CD14-positive monocyte (primary cell): ENCODE results near the gene FAM177A1. TPM values are rescaled to one million over a fixed set of nuclear protein-coding genes. Genes with fewer than 3 reads are reported as not detected.
A peak's percentile ranks its signal among the peaks of the same experiment; 100 is the strongest.

Source experiments
- DNase-seq, 3 donors: peaks; one replicate each; pipeline ENCODE4 v3.0.0-alpha.2; 2011 to 2022
- H2AFZ ChIP-seq: 2 replicates; pipeline ENCODE4 v1.6.0; 2012; ENCODE audit warnings: mild to moderate bottlenecking, low read depth, low read length, inconsistent platforms; ENCODE audit not compliant: insufficient read depth, poor library complexity, severe bottlenecking
- H3K27ac ChIP-seq, 2 donors: 1 replicate in 1 of 2; 2 replicates in 1 of 2; pipeline ENCODE4 v1.5.1; 2012 to 2013; ENCODE audit warnings: low read length in 2 of 2, control low read depth in 1 of 2, inconsistent platforms in 1 of 2, low read depth in 1 of 2, mild to moderate bottlenecking in 1 of 2
- H3K27me3 ChIP-seq, 2 donors: one replicate each; pipeline versions ENCODE4 v1.6.0 to v1.6.1; 2011 to 2013; ENCODE audit warnings: low read length in 2 of 2; ENCODE audit not compliant: control insufficient read depth in 2 of 2, insufficient read depth in 2 of 2
- H3K36me3 ChIP-seq, 2 donors: replicated peaks in 1 of 2; 1 replicate in 1 of 2; 2 replicates in 1 of 2; pipeline versions ENCODE4 v1.5.1 to v1.6.1; 2012 to 2013; ENCODE audit warnings: low read length in 2 of 2, control low read depth in 1 of 2, inconsistent platforms in 1 of 2, mild to moderate bottlenecking in 1 of 2; ENCODE audit not compliant: insufficient read depth in 2 of 2, control insufficient read depth in 1 of 2
- H3K4me1 ChIP-seq, 2 donors: 1 replicate in 1 of 2; 2 replicates in 1 of 2; pipeline versions ENCODE4 v1.5.1 to v1.6.1; 2012 to 2013; ENCODE audit warnings: low read length in 2 of 2, control low read depth in 1 of 2, inconsistent platforms in 1 of 2, mild to moderate bottlenecking in 1 of 2, moderate library complexity in 1 of 2; ENCODE audit not compliant: insufficient read depth in 2 of 2, control insufficient read depth in 1 of 2
- H3K4me2 ChIP-seq: replicated peaks from 2 replicates; pipeline ENCODE3; 2012; ENCODE audit warnings: low read length, moderate library complexity, mild to moderate bottlenecking; ENCODE audit not compliant: poor library complexity, severe bottlenecking; ENCODE audit errors: extremely low read depth
- H3K4me3 ChIP-seq, 3 experiments: fragments of 200-600 bp in 1 of 3; sonication (generic) in 1 of 3; replicated peaks in 1 of 3; 1 replicate in 2 of 3; 2 replicates in 1 of 3; pipeline ENCODE4 v1.5.1; 2011 to 2013; ENCODE audit warnings: low read length in 3 of 3, mild to moderate bottlenecking in 3 of 3, control low read depth in 2 of 3, low read depth in 2 of 3, inconsistent platforms in 1 of 3, moderate library complexity in 1 of 3
- H3K79me2 ChIP-seq: 2 replicates; pipeline ENCODE4 v1.6.0; 2012; ENCODE audit warnings: mild to moderate bottlenecking, control low read depth, inconsistent platforms, low read length, moderate library complexity; ENCODE audit not compliant: insufficient read depth
- H3K9ac ChIP-seq: 2 replicates; pipeline ENCODE4 v1.6.0; 2017; ENCODE audit warnings: low read length, mild to moderate bottlenecking; ENCODE audit not compliant: insufficient read depth, poor library complexity, severe bottlenecking
- H3K9me3 ChIP-seq, 2 donors: replicated peaks in 1 of 2; 1 replicate in 1 of 2; 2 replicates in 1 of 2; pipeline versions ENCODE4 v1.5.1 to v1.6.1; 2012 to 2013; ENCODE audit warnings: low read length in 2 of 2, control low read depth in 1 of 2; ENCODE audit not compliant: control insufficient read depth in 1 of 2, insufficient read depth in 1 of 2
- H4K20me1 ChIP-seq: 2 replicates; pipeline ENCODE4 v1.6.0; 2012; ENCODE audit warnings: mild to moderate bottlenecking, low read length, control low read depth, moderate library complexity; ENCODE audit not compliant: insufficient read depth
- H3K27ac Mint-ChIP-seq, 7 donors: one replicate each; pipeline ENCODE4 v1.8.0; 2020; ENCODE audit warnings: mild to moderate bottlenecking in 7 of 7, mixed read lengths in 7 of 7, moderate library complexity in 6 of 7, inconsistent platforms in 2 of 7
- H3K27me3 Mint-ChIP-seq, 3 donors: one replicate each; pipeline ENCODE4 v1.8.0; 2021 to 2022; ENCODE audit warnings: low read depth in 3 of 3, mild to moderate bottlenecking in 3 of 3, mixed read lengths in 3 of 3, moderate library complexity in 3 of 3, inconsistent platforms in 1 of 3
- H3K36me3 Mint-ChIP-seq, 2 donors: one replicate each; pipeline ENCODE4 v1.8.0; 2020; ENCODE audit warnings: mixed read lengths in 2 of 2, inconsistent platforms in 1 of 2, mild to moderate bottlenecking in 1 of 2
- H3K4me1 Mint-ChIP-seq: one replicate; pipeline ENCODE4 v1.8.0; 2020; ENCODE audit warnings: mild to moderate bottlenecking, mixed read lengths
- H3K4me3 Mint-ChIP-seq, 2 donors: one replicate each; pipeline ENCODE4 v1.8.0; 2020; ENCODE audit warnings: mild to moderate bottlenecking in 2 of 2, mixed read lengths in 2 of 2, moderate library complexity in 1 of 2
- H3K9me3 Mint-ChIP-seq, 7 donors: one replicate each; pipeline ENCODE4 v1.8.0; 2020 to 2022; ENCODE audit warnings: mixed read lengths in 7 of 7, mild to moderate bottlenecking in 6 of 7, moderate library complexity in 6 of 7, inconsistent platforms in 2 of 7
- CTCF ChIP-seq: fragments of 200-600 bp; IDR thresholded peaks from one replicate; pipeline ENCODE4 v1.8.0; 2022; ENCODE audit warnings: antibody characterized with exemption, mild to moderate bottlenecking
- WGBS: methylation state at CpG from one replicate; pipeline ENCODE4 v1.1.5; 2013; ENCODE audit warnings: missing lambda C conversion rate; ENCODE audit not compliant: insufficient coverage; 5-methylcytosine and 5-hydroxymethylcytosine counted together
- intact Hi-C, 2 donors: fragments of 100-400 bp; cut with micrococcal nuclease; formaldehyde crosslinking; loops; one replicate each; pipeline versions ENCODE4 v1.15.0 to v1.15.1; 2023
- polyA plus RNA-seq, 3 donors: library from polyadenylated mRNA; depleted of rRNA in 1 of 3; unstranded in 2 of 3; stranded (reverse) in 1 of 3; fragments of 300-500 nt in 2 of 3; fragments of >200 nt in 1 of 3; fragmentation: Illumina TruSeq in 2 of 3; gene quantifications; 1 replicate in 2 of 3; 2 replicates in 1 of 3; pipeline ENCODE4 v1.2.3, GENCODE V29; 2012 to 2021

The FAM177A1 gene
- polyA plus RNA-seq, 3 donors, result 12.5 to 48.1 (median 29.4) TPM

GRCh38 chr14:35121026-35121886 lies 75.2 kb downstream of the FAM177A1 start:
- peak overlapping the region; percentile 93 for H3K9ac ChIP-seq
- peak overlapping the region; percentile 98 for H2AFZ ChIP-seq
- peaks cover 23 to 26% of the 10 kb centered on the region in 2 donors for H3K4me1 ChIP-seq
- Mint-ChIP-seq H3K27ac (peak overlapping the region; percentile 98 to 100 (median 100)), H3K4me1 (peaks cover 59% of the 10 kb centered on the region), H3K36me3 (peaks cover 17 to 36% of the 10 kb centered on the region in 2 donors), H3K27me3 (peaks cover 0 to 2% (median 2%) of the 10 kb centered on the region in 3 donors), H3K4me3 (peak overlapping the region; percentile 94 to 99), H3K9me3 (peaks cover 0 to 3% (median 0%) of the 10 kb centered on the region in 7 donors)
- H4K20me1 ChIP-seq, result peaks cover 16% of the 10 kb centered on the region
- no peaks in the 10 kb centered on the region for H3K9me3 ChIP-seq
- TF ChIP-seq CTCF, result no peak
- intact Hi-C loops, result loop anchor here (2.0 to 10.0 kb wide), 10 partner anchors 74 to 694 kb away; partner anchors contain the start of genes FAM177A1 (in 2 of the 2), PSMA6 (in 2 of the 2), NFKBIA (in 1 of the 2) and SPTSSA (in 1 of the 2)
- 20% methylated on average over 22 of the region's 34 CpGs for WGBS
- H3K79me2 ChIP-seq, result peaks cover 89% of the 10 kb centered on the region
- DNase-seq, result peak in 1 of 3 donors; percentile 2
- H3K27ac ChIP-seq, result peak overlapping the region; percentile 86 to 99
- peaks cover 0 to 3% of the 10 kb centered on the region in 2 donors for H3K36me3 ChIP-seq
- no peaks in the 10 kb centered on the region for H3K27me3 ChIP-seq
- peak overlapping the region; percentile 75 to 97 (median 96) for H3K4me3 ChIP-seq
- H3K4me2 ChIP-seq, result peak overlapping the region; percentile 78

DNA sequence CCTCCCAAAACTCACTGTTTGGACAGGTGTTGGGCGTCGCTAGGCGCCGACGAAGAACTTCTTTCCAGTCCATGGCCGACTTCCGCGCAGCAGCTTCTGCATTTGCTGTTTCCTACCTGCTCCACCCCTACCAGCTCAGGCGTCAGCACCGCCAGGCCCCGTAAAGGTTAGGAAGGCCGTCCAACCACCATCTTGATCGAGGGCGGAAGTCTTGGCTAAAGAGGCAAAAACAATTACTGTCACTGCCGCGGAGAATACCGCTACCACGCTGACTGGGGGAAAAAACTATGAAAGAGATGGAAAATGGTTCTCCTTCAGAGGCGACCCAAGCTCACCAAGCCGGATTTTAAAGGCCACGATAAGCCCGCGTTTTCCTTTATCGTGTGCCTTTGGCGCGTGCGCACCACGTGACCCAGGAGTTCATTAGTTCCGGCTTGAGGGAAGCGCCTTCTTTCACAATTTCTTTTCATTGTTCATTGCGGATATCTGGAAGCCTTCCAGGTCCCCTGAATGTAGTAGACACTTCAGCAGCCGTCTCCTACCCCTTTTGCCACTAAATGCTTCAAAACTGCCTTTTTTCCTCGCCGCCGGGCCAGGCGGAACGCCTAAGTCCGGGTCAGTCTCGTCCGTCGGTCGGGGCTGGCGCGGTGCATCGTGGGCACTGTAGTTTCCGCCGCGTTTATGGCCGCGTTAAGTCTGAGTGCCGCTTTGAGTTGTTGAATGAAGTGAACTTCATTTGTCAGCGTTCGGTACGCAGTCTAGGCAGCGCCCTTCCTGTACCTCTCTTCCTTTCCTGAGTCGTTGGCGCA lies 76.0 kb downstream of the FAM177A1 start, which contains the start of the genes PPP2R3C and PRORP:
PPP2R3C (minus strand) TSS at position 104 of the 809 bp plus-strand sequence; CDS start at position 73, 31 bp downstream.
PRORP (plus strand) TSS at position 666 of the 809 bp plus-strand sequence. CDS start 694 bp downstream, outside the sequence.
- Histone ChIP-seq H3K4me3 (peak within 1 kb of the TSS; percentile 75 to 97 (median 96)), H3K36me3 (no peaks in the 10 kb centered on the region), H3K79me2 (peaks cover 82% of the 10 kb centered on the region), H3K27ac (peak within 1 kb of the TSS; percentile 86 to 99), H3K9ac (peak within 1 kb of the TSS; percentile 93), H3K27me3 (no peaks in the 10 kb centered on the region), H3K4me2 (peak within 1 kb of the TSS; percentile 78), H4K20me1 (peaks cover 10% of the 10 kb centered on the region), H2AFZ (peak within 1 kb of the TSS; percentile 98), H3K9me3 (no peaks in the 10 kb centered on the region), H3K4me1 (peaks cover 23 to 26% of the 10 kb centered on the region in 2 donors)
- H3K4me3 Mint-ChIP-seq, result peak within 1 kb of the TSS; percentile 94 to 99
- TF ChIP-seq CTCF, result no peak
- H3K27ac Mint-ChIP-seq, result peak within 1 kb of the TSS; percentile 98 to 100 (median 100)
- intact Hi-C loops, result loop anchor here (2.0 to 10.0 kb wide), 11 partner anchors 75 to 693 kb away; partner anchors contain the start of genes FAM177A1 (in 2 of the 2), NFKBIA (in 2 of the 2), PSMA6 (in 2 of the 2) and SPTSSA (in 1 of the 2)
- peak; percentile 87 to 92 (median 87) for DNase-seq
- peaks cover 0 to 2% (median 2%) of the 10 kb centered on the region in 3 donors for H3K27me3 Mint-ChIP-seq
- H3K36me3 Mint-ChIP-seq, result peaks cover 15 to 33% of the 10 kb centered on the region in 2 donors
- H3K4me1 Mint-ChIP-seq, result peaks cover 56% of the 10 kb centered on the region
- WGBS, result 0% methylated on average over 51 of the region's 57 CpGs
- peaks cover 0 to 3% (median 0%) of the 10 kb centered on the region in 7 donors for H3K9me3 Mint-ChIP-seq
